Breast epithelium (tissue), 4 donors: ENCODE data around the gene CD163. TPM values are rescaled to one million over a fixed set of nuclear protein-coding genes. Genes with fewer than 3 reads are reported as not detected.

ENCODE experiments used
- DNase-seq, 2 donors: peaks; one replicate each; pipeline ENCODE4 v3.0.0-alpha.2; 2019; ENCODE audit warnings: low spot score in 2 of 2
- H3K27ac ChIP-seq, 2 donors: fragments of 200-600 bp; sonication (generic) in 1 of 2; one replicate each; pipeline ENCODE4 v1.5.1; 2016 to 2019; ENCODE audit warnings: mild to moderate bottlenecking in 1 of 2
- H3K27me3 ChIP-seq, 2 donors: fragments of 200-600 bp; sonication (generic) in 1 of 2; one replicate each; pipeline versions ENCODE4 v1.5.1 to v1.6.0; 2017 to 2019; ENCODE audit warnings: control low read depth in 1 of 2, mild to moderate bottlenecking in 1 of 2
- H3K36me3 ChIP-seq: fragments of 200-600 bp; one replicate; pipeline ENCODE4 v1.5.1; 2019
- H3K4me1 ChIP-seq, 2 donors: fragments of 200-600 bp; sonication (generic); one replicate each; pipeline ENCODE4 v1.5.1; 2016 to 2019; ENCODE audit warnings: control low read depth in 1 of 2
- H3K4me3 ChIP-seq, 3 donors: fragments of 200-600 bp; sonication (generic); 1 replicate in 2 of 3; 2 replicates in 1 of 3; pipeline ENCODE4 v1.5.1; 2016 to 2019; ENCODE audit warnings: mild to moderate bottlenecking in 3 of 3, moderate library complexity in 2 of 3
- H3K9me3 ChIP-seq, 2 donors: fragments of 200-600 bp; sonication (generic) in 1 of 2; one replicate each; pipeline ENCODE4 v1.5.1; 2016 to 2019; ENCODE audit warnings: control low read depth in 1 of 2
- POLR2A ChIP-seq: fragments of 450-650 bp; IDR thresholded peaks from one replicate; pipeline ENCODE4 v1.6.1; 2016; ENCODE audit warnings: antibody characterized with exemption, mild to moderate bottlenecking, moderate library complexity
- POLR2AphosphoS5 ChIP-seq, 3 donors: sonication (generic); formaldehyde crosslinking; IDR thresholded peaks; one replicate each; pipeline ENCODE4 v1.6.1; 2017; ENCODE audit warnings: antibody characterized with exemption in 3 of 3
- intact Hi-C: fragments of 100-400 bp; cut with DNase I; formaldehyde crosslinking; loops from one replicate; pipeline ENCODE4 v1.15.1; 2023; ENCODE audit warnings: low total_unique reads
- total RNA-seq, 3 donors: library from RNA; depleted of rRNA; stranded (reverse); fragments of >200 nt; gene quantifications; one replicate each; pipeline ENCODE4 v1.1.0, GENCODE V29; 2016
- TF ChIP-seq, protein P1 (sequence below), 3 donors: fragments of 450-650 bp; IDR thresholded peaks; one replicate each; pipeline ENCODE4 v1.5.1; 2016 to 2017; ENCODE audit warnings: antibody characterized with exemption in 3 of 3, mild to moderate bottlenecking in 3 of 3, moderate library complexity in 3 of 3

The CD163 gene
- total RNA-seq, 3 donors from 2014 or later: 98.6 to 848 (median 125) TPM

DNA sequence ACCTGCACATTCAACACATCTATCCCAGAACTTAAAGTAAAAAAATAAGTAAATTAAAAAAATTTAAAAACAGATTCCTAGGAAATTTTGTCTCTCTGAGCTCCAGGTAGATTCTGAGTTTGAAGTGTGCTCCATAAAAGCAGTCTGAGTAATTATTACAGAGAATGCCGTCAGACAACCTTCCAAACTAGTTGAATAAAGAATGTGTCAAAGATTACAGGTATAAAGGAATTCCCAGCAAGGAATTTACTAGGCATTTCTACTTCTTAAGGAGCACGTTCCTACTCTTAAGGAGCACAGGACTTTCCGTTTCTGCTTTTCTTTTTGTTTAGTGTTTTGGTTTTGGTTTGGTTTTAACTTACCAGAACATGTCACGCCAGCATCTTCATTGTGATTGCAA lies 7.1 kb downstream of the CD163 start:
- intact Hi-C loops: loop anchor here (2.0 kb wide), 1 partner anchor 28 kb away; no protein-coding TSS in a partner anchor
- H3K27ac ChIP-seq: no peak overlapping the region

DNA sequence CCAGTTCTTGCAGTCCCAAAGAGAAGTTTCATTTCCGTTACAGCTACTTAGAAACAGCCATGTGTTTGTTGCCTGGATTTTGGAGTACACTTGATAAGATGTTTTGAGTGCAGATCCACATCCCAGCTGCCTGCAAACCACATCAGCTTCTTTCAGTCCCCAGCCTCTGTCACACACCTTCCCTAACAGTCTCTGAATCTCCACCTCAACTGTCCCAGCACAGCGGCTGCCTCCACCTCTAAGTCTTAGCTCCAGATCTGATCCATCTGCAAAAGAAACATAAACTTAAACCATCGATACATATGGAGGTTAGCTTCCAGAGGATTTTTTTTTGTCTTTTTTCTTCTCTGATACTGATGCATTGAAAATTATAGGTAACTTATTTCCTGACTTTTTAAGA lies 8.4 kb downstream of the CD163 start:
- H3K4me1 ChIP-seq: no peaks in the 10 kb centered on the region
- TF ChIP-seq POLR2A: no peak
- TF ChIP-seq POLR2AphosphoS5 (IDR thresholded peaks at IDR 0.05): no peak
- TF ChIP-seq, protein P1, sequence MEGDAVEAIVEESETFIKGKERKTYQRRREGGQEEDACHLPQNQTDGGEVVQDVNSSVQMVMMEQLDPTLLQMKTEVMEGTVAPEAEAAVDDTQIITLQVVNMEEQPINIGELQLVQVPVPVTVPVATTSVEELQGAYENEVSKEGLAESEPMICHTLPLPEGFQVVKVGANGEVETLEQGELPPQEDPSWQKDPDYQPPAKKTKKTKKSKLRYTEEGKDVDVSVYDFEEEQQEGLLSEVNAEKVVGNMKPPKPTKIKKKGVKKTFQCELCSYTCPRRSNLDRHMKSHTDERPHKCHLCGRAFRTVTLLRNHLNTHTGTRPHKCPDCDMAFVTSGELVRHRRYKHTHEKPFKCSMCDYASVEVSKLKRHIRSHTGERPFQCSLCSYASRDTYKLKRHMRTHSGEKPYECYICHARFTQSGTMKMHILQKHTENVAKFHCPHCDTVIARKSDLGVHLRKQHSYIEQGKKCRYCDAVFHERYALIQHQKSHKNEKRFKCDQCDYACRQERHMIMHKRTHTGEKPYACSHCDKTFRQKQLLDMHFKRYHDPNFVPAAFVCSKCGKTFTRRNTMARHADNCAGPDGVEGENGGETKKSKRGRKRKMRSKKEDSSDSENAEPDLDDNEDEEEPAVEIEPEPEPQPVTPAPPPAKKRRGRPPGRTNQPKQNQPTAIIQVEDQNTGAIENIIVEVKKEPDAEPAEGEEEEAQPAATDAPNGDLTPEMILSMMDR (IDR thresholded peaks at IDR 0.05): no peak
- intact Hi-C loops: no loop called here
- H3K27ac ChIP-seq: no peak overlapping the region
- H3K9me3 ChIP-seq: no peaks in the 10 kb centered on the region
- no peaks in the 10 kb centered on the region for H3K27me3 ChIP-seq
- H3K36me3 ChIP-seq: peaks cover 7% of the 10 kb centered on the region
- H3K4me3 ChIP-seq: peak overlapping the region in 1 of 3 donors; percentile 15
- no peak for DNase-seq

More for the DNA sequence above, 7.1 kb downstream of the CD163 start:
- H3K4me1 ChIP-seq: no peaks in the 10 kb centered on the region
- no peaks in the 10 kb centered on the region for H3K27me3 ChIP-seq
- H3K4me3 ChIP-seq: peak overlapping the region in 1 of 3 donors; percentile 15
- TF ChIP-seq POLR2AphosphoS5 (IDR thresholded peaks at IDR 0.05) (no peak), POLR2A (no peak)
- TF ChIP-seq, protein P1 (IDR thresholded peaks at IDR 0.05): no peak
- peaks cover 7% of the 10 kb centered on the region for H3K36me3 ChIP-seq
- DNase-seq: no peak
- no peaks in the 10 kb centered on the region for H3K9me3 ChIP-seq

DNA sequence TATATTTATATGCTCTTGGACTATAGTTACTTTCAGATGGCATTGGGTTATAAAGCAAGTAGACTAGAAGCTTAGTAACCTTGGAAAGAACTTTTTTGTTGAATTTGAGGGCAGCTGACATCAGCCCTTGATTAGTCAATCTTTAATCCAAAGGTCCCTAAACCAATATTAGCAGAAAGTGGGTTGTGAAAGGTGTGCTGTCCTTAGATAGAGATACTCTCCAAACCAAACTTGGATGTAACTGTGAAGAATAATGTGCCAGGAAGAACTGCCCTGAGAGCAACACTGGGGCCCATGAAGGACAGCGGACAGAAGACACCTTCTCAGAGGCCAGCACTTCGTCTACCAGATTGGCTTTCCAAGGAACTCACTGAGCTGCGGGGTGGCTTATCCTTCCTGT lies 10.6 kb downstream of the CD163 start:
- no peaks in the 10 kb centered on the region for H3K4me1 ChIP-seq
- H3K36me3 ChIP-seq: peaks cover 7% of the 10 kb centered on the region
- H3K27me3 ChIP-seq: no peaks in the 10 kb centered on the region
- no peak for DNase-seq
- H3K4me3 ChIP-seq: peak overlapping the region in 1 of 3 donors; percentile 25
- intact Hi-C loops: no loop called here
- H3K9me3 ChIP-seq: no peaks in the 10 kb centered on the region
- TF ChIP-seq POLR2A (no peak), POLR2AphosphoS5 (IDR thresholded peaks at IDR 0.05) (no peak)
- TF ChIP-seq, protein P1 (IDR thresholded peaks at IDR 0.05): no peak
- no peak overlapping the region for H3K27ac ChIP-seq

- Histone ChIP-seq H3K27me3 (no peaks in the 10 kb centered on the region), H3K36me3 (no peaks in the 10 kb centered on the region), H3K4me1 (no peaks in the 10 kb centered on the region), H3K4me3 (no peak overlapping the region), H3K9me3 (no peaks in the 10 kb centered on the region), H3K27ac (no peak overlapping the region)
- DNase-seq: no peak
- no peak for TF ChIP-seq POLR2A
- TF ChIP-seq, protein P1 (IDR thresholded peaks at IDR 0.05): no peak
- TF ChIP-seq POLR2AphosphoS5 (IDR thresholded peaks at IDR 0.05): no peak
- intact Hi-C loops: no loop called here
These were observed 17.1 kb downstream of the CD163 start for GRCh38 chr12:7486512-7486911.

DNA sequence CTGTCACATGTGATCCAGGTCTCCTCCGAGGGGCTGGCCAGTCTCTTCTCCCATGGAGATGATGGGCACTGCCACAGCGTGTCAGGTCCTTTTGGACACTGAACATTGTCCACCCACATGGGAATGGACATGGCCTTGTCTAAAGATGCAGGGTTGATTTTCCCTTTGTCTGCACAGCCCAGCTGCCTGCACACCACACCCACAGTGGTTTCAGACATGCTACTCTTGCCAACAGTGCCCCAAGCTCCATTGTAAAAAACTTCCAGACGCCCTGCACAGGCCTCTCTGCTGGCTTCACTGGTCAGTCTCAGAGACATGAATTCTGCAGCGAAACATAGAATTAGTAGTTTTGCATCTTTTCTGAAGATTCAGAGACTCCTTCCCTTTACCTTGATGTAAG lies 18.5 kb downstream of the CD163 start:
- intact Hi-C loops: no loop called here
- H3K27me3 ChIP-seq: no peaks in the 10 kb centered on the region
- no peak for DNase-seq
- no peak overlapping the region for H3K27ac ChIP-seq
- H3K4me3 ChIP-seq: no peak overlapping the region
- TF ChIP-seq POLR2A: no peak
- no peaks in the 10 kb centered on the region for H3K36me3 ChIP-seq
- H3K4me1 ChIP-seq: no peaks in the 10 kb centered on the region
- no peaks in the 10 kb centered on the region for H3K9me3 ChIP-seq

GRCh38 chr12:7483343-7483742 lies 20.2 kb downstream of the CD163 start:
- Histone ChIP-seq H3K9me3 (no peaks in the 10 kb centered on the region), H3K27ac (no peak overlapping the region), H3K4me1 (no peaks in the 10 kb centered on the region), H3K36me3 (no peaks in the 10 kb centered on the region), H3K27me3 (no peaks in the 10 kb centered on the region), H3K4me3 (no peak overlapping the region)
- TF ChIP-seq, protein P1 (IDR thresholded peaks at IDR 0.05): no peak
- TF ChIP-seq POLR2A (no peak), POLR2AphosphoS5 (IDR thresholded peaks at IDR 0.05) (no peak)
- intact Hi-C loops: no loop called here
- DNase-seq: no peak
